Endothelial cell of umbilical vein (primary cell): ENCODE results near the gene OSTC. TPM values are rescaled to one million over a fixed set of nuclear protein-coding genes. Genes with fewer than 3 reads are reported as not detected.
A peak's percentile ranks its signal among the peaks of the same experiment; 100 is the strongest.

Source experiments
- BruUV-seq: library from RNA; stranded (reverse); fragments of 400-500 nt; replicated peaks from 2 replicates; lab custom pipeline; 2021; lab: Mats Ljungman, UMichigan
- CTCF ChIA-PET: fragments of 300-600, 350-600 bp; sonication (Branson Sonifier 250); formaldehyde crosslinking; loops from one replicate; lab custom pipeline; 2021; ENCODE audit warnings: antibody characterized with exemption, inconsistent platforms; lab: Charles Lee
- POLR2A ChIA-PET: fragments of 300-600, 350-600 bp; sonication (Branson Sonifier 250); formaldehyde crosslinking; loops from one replicate; lab custom pipeline; 2021; ENCODE audit warnings: antibody characterized with exemption, inconsistent platforms; lab: Charles Lee
- DNase-seq: peaks from one replicate; pipeline ENCODE4 v3.0.0-alpha.2; 2011; ENCODE audit warnings: low read depth, low spot score
- FAIRE-seq: peaks from 2 replicates; lab custom pipeline; 2011; peaks lifted over from hg19 to GRCh38; lab: Jason Lieb, UNC
- H2AFZ ChIP-seq: 2 replicates; pipeline ENCODE4 v1.6.0; 2012; ENCODE audit warnings: low read depth, low read length, control low read depth, inconsistent platforms
- H3K27ac ChIP-seq: 2 replicates; pipeline ENCODE4 v1.5.1; 2011; ENCODE audit warnings: low read depth, mild to moderate bottlenecking, control low read depth, low read length, moderate library complexity; ENCODE audit not compliant: insufficient read depth
- H3K27me3 ChIP-seq, 2 experiments: 2 replicates each; pipeline versions ENCODE4 v1.6.0 to v1.6.1; 2011; ENCODE audit warnings: low read length in 2 of 2, mixed read lengths in 1 of 2; ENCODE audit not compliant: control insufficient read depth in 2 of 2, insufficient read depth in 2 of 2
- H3K36me3 ChIP-seq, 2 experiments: 2 replicates in 1 of 2; 3 replicates in 1 of 2; pipeline ENCODE4 v1.5.1; 2011; ENCODE audit warnings: low read length in 2 of 2, mild to moderate bottlenecking in 1 of 2, moderate library complexity in 1 of 2; ENCODE audit not compliant: control insufficient read depth in 2 of 2, insufficient read depth in 2 of 2; ENCODE audit errors: extremely low read depth in 1 of 2
- H3K4me1 ChIP-seq: 3 replicates; pipeline ENCODE4 v1.5.1; 2011; ENCODE audit warnings: mild to moderate bottlenecking, low read length; ENCODE audit not compliant: control insufficient read depth, insufficient read depth; ENCODE audit errors: extremely low read depth
- H3K4me2 ChIP-seq: 2 replicates; pipeline ENCODE4 v1.6.1; 2011; ENCODE audit warnings: low read length, control low read depth, mixed read lengths; ENCODE audit not compliant: insufficient read depth
- H3K4me3 ChIP-seq, 3 experiments: fragments of 200-600 bp in 1 of 3; sonication (generic), shearing (Covaris generic) in 1 of 3; replicated peaks in 1 of 3; 2 replicates each; pipeline ENCODE4 v1.5.1; 2011 to 2016; ENCODE audit warnings: control low read depth in 3 of 3, low read length in 3 of 3, mild to moderate bottlenecking in 2 of 3, inconsistent platforms in 1 of 3, low read depth in 1 of 3, moderate library complexity in 1 of 3; ENCODE audit not compliant: insufficient read depth in 1 of 3
- H3K79me2 ChIP-seq: 2 replicates; pipeline ENCODE4 v1.6.0; 2012; ENCODE audit warnings: low read length, inconsistent platforms; ENCODE audit not compliant: control insufficient read depth, insufficient read depth
- H3K9ac ChIP-seq: replicated peaks from 2 replicates; pipeline ENCODE3; 2011; ENCODE audit warnings: low read length, control low read depth; ENCODE audit not compliant: insufficient read depth; ENCODE audit errors: extremely low read depth
- H3K9me1 ChIP-seq: replicated peaks from 3 replicates; pipeline ENCODE4 v1.6.0; 2011; ENCODE audit warnings: mild to moderate bottlenecking, low read length; ENCODE audit not compliant: control insufficient read depth, insufficient read depth; ENCODE audit errors: extremely low read depth
- H3K9me3 ChIP-seq: replicated peaks from 2 replicates; pipeline ENCODE4 v1.5.1; 2012; ENCODE audit warnings: low read length, inconsistent platforms; ENCODE audit not compliant: control insufficient read depth, insufficient read depth
- H4K20me1 ChIP-seq: replicated peaks from 2 replicates; pipeline ENCODE3; 2011; ENCODE audit warnings: mild to moderate bottlenecking, low read length; ENCODE audit not compliant: control insufficient read depth, insufficient read depth; ENCODE audit errors: extremely low read depth
- EZH2 ChIP-seq: IDR thresholded peaks from 2 replicates; pipeline ENCODE4 v1.6.1; 2012; ENCODE audit warnings: borderline replicate concordance, low read depth, mild to moderate bottlenecking, moderate library complexity, low read length, inconsistent platforms; ENCODE audit not compliant: severe bottlenecking
- FOS ChIP-seq: IDR thresholded peaks from 2 replicates; pipeline ENCODE4 v1.6.1; 2011; ENCODE audit warnings: mild to moderate bottlenecking, low read length, moderate library complexity, borderline replicate concordance; ENCODE audit not compliant: insufficient read depth
- GATA2 ChIP-seq: IDR thresholded peaks from 2 replicates; pipeline ENCODE4 v1.7.0; 2011; ENCODE audit warnings: low read depth, mild to moderate bottlenecking, moderate library complexity, mixed read lengths, low read length; ENCODE audit not compliant: insufficient read length, insufficient read depth
- JUN ChIP-seq: IDR thresholded peaks from 2 replicates; pipeline ENCODE4 v1.6.1; 2011; ENCODE audit warnings: borderline replicate concordance, low read depth; ENCODE audit not compliant: insufficient read length, insufficient read depth
- MYC ChIP-seq: IDR thresholded peaks from one replicate; pipeline ENCODE4 v1.6.1; 2011; ENCODE audit warnings: mild to moderate bottlenecking, low read depth, low read length
- POLR2A ChIP-seq: IDR thresholded peaks from 2 replicates; pipeline ENCODE4 v1.6.1; 2012; ENCODE audit warnings: low read depth, mild to moderate bottlenecking, control low read depth, low read length
- POLR2AphosphoS5 ChIP-seq: IDR thresholded peaks from 2 replicates; pipeline ENCODE4 v1.6.1; 2012; ENCODE audit warnings: low read depth, mild to moderate bottlenecking, control low read depth, low read length, moderate library complexity; ENCODE audit not compliant: insufficient read depth
- dilution Hi-C: fragments of 300-500 bp; cut with MboI; formaldehyde crosslinking; loops from one replicate; pipeline ENCODE4 v1.15.0; 2019; ENCODE audit warnings: low sequenced_read_pairs; ENCODE audit not compliant: extremely low pct_ligation_motif_present
- intact Hi-C: fragments of 100-400 bp; cut with micrococcal nuclease; formaldehyde crosslinking; loops from one replicate; pipeline ENCODE4 v1.10.0; 2022
- polyA plus RNA-seq, 4 experiments: library from polyadenylated mRNA; depleted of rRNA in 3 of 4; stranded (reverse) in 3 of 4; unstranded in 1 of 4; fragments of >200 nt; gene quantifications; 2 replicates each; pipeline versions ENCODE4 v1.2.1 to v1.2.3, GENCODE V29; 2011 to 2012; ENCODE audit warnings: missing spikeins in 1 of 4
- small RNA-seq: library from RNA; depleted of rRNA; stranded (forward); fragments of <200 nt; gene quantifications from one replicate; pipeline ENCODE3, GENCODE V24; 2012; ENCODE audit warnings: low replicate concordance, low read depth; ENCODE audit not compliant: insufficient read depth, insufficient read length
- total RNA-seq: library from RNA; stranded (reverse); gene quantifications from 2 replicates; pipeline ENCODE4 v1.2.3, GENCODE V29; 2021
- TF ChIP-seq, protein P1 (sequence below): IDR thresholded peaks from 2 replicates; pipeline ENCODE4 v1.6.1; 2011; ENCODE audit not compliant: insufficient read depth, insufficient read length
- TF ChIP-seq, protein P2 (sequence below), 2 donors: IDR thresholded peaks; 1 replicate in 1 of 2; 2 replicates in 1 of 2; pipeline ENCODE4 v1.5.1; 2011; ENCODE audit warnings: low read length in 2 of 2, mild to moderate bottlenecking in 2 of 2, moderate library complexity in 2 of 2, control low read depth in 1 of 2, inconsistent platforms in 1 of 2, low read depth in 1 of 2; ENCODE audit not compliant: insufficient read depth in 1 of 2; ENCODE audit errors: extremely low read depth in 1 of 2

The OSTC gene
- total and polyA plus RNA-seq, 2 donors (not counting 3 experiments of a cell fraction or from before 2014, with no cell fraction given): 196 to 310 TPM

- Histone ChIP-seq H3K27me3 (peaks cover 2% of the 10 kb centered on the region in 2 experiments), H3K27ac (no peak overlapping the region), H3K9me3 (no peaks in the 10 kb centered on the region), H3K79me2 (no peaks in the 10 kb centered on the region), H3K4me1 (no peaks in the 10 kb centered on the region), H3K9me1 (no peaks in the 10 kb centered on the region), H3K9ac (no peak overlapping the region), H3K4me3 (no peak overlapping the region), H3K4me2 (no peak overlapping the region), H3K36me3 (no peaks in the 10 kb centered on the region), H4K20me1 (no peaks in the 10 kb centered on the region), H2AFZ (no peak overlapping the region)
- ChIA-PET CTCF (no interaction called here), POLR2A (no interaction called here)
- intact Hi-C loops: no loop called here
- dilution Hi-C loops: no loop called here
- TF ChIP-seq EZH2 (no peak), MYC (no peak), POLR2AphosphoS5 (no peak), JUN (no peak), POLR2A (no peak), GATA2 (no peak), FOS (no peak)
- TF ChIP-seq, protein P1, sequence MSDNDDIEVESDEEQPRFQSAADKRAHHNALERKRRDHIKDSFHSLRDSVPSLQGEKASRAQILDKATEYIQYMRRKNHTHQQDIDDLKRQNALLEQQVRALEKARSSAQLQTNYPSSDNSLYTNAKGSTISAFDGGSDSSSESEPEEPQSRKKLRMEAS: no peak
- TF ChIP-seq, protein P2, sequence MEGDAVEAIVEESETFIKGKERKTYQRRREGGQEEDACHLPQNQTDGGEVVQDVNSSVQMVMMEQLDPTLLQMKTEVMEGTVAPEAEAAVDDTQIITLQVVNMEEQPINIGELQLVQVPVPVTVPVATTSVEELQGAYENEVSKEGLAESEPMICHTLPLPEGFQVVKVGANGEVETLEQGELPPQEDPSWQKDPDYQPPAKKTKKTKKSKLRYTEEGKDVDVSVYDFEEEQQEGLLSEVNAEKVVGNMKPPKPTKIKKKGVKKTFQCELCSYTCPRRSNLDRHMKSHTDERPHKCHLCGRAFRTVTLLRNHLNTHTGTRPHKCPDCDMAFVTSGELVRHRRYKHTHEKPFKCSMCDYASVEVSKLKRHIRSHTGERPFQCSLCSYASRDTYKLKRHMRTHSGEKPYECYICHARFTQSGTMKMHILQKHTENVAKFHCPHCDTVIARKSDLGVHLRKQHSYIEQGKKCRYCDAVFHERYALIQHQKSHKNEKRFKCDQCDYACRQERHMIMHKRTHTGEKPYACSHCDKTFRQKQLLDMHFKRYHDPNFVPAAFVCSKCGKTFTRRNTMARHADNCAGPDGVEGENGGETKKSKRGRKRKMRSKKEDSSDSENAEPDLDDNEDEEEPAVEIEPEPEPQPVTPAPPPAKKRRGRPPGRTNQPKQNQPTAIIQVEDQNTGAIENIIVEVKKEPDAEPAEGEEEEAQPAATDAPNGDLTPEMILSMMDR (IDR thresholded peaks at IDR 0.05; ENCODE audit: extremely low read depth in 1 of 2, insufficient read depth in 1 of 2, low read depth in 1 of 2, low read length in 2 of 2): no peak
- BruUV-seq: no TSS peak
- FAIRE-seq (no peak), DNase-seq (no peak)
These were observed 67.0 kb downstream of the OSTC start for GRCh38 chr4:108717386-108717785.

Small RNAs within 50 kb of the gene (small RNA-seq; reads per million reads assigned to genes)
- gene RNU6-431P: 2.6 reads per million, percentile 12 among the genes with 10 or more reads in this experiment

Other genes with a start within 250 kb of the OSTC start
- gene RPL34, start 30.0 kb upstream of the OSTC start, total RNA-seq: 1,114 and 1,139 TPM in 2 replicates
- gene RPL34, start 30.0 kb upstream of the OSTC start, polyA plus RNA-seq: 1,873 and 2,397 TPM in 2 replicates
- gene ETNPPL, start 112.5 kb downstream of the OSTC start, total RNA-seq: not detected in 2 replicates
- not detected in 2 replicates for gene ETNPPL, start 112.5 kb downstream of the OSTC start, polyA plus RNA-seq